GM23338 (cell line): Measurements from ENCODE around the gene MEFV. TPM values are rescaled to one million over a fixed set of nuclear protein-coding genes. Genes with fewer than 3 reads are reported as not detected.

Source experiments
- ATAC-seq: fragments of 200-7000 bp; cut with Tn5 transposase; 3 replicates; pipeline ENCODE4 v1.9.1; 2020
- DNase-seq: peaks from one replicate; pipeline ENCODE4 v3.0.0-alpha.2; 2015; ENCODE audit warnings: low spot score
- H2AFZ ChIP-seq: fragments of 200-600 bp; sonication (generic); 2 replicates; pipeline ENCODE4 v1.8.0; 2016; ENCODE audit warnings: antibody characterized with exemption, mild to moderate bottlenecking, moderate library complexity
- H3F3A ChIP-seq: fragments of 200-600 bp; sonication (generic); replicated peaks from 2 replicates; pipeline ENCODE4 v1.8.0; 2017; ENCODE audit warnings: antibody characterized with exemption, mixed run types, low read depth
- H3K27ac ChIP-seq: fragments of 200-600 bp; sonication (generic); 2 replicates; pipeline ENCODE4 v1.6.1; 2016; ENCODE audit warnings: low read depth
- H3K27me3 ChIP-seq: fragments of 200-600 bp; sonication (generic); 2 replicates; pipeline ENCODE4 v1.8.0; 2016; ENCODE audit warnings: mild to moderate bottlenecking, mixed run types, moderate library complexity; ENCODE audit not compliant: insufficient read depth
- H3K36me3 ChIP-seq: fragments of 200-600 bp; sonication (generic); 2 replicates; pipeline ENCODE4 v1.8.0; 2016; ENCODE audit warnings: mild to moderate bottlenecking; ENCODE audit not compliant: insufficient read depth
- H3K4me1 ChIP-seq: fragments of 200-600 bp; sonication (generic); 2 replicates; pipeline ENCODE4 v1.8.0; 2016; ENCODE audit warnings: mild to moderate bottlenecking, moderate library complexity; ENCODE audit not compliant: insufficient read depth
- H3K4me2 ChIP-seq: fragments of 200-600 bp; sonication (generic); 2 replicates; pipeline ENCODE4 v1.7.1; 2017; ENCODE audit warnings: mixed run types
- H3K4me3 ChIP-seq: fragments of 200-600 bp; sonication (generic); 2 replicates; pipeline ENCODE4 v1.6.1; 2016; ENCODE audit warnings: mixed run types
- H3K79me2 ChIP-seq: fragments of 200-600 bp; sonication (generic); replicated peaks from 2 replicates; pipeline ENCODE4 v1.8.0; 2017; ENCODE audit warnings: mild to moderate bottlenecking; ENCODE audit not compliant: insufficient read depth
- H3K9me2 ChIP-seq: fragments of 200-600 bp; sonication (generic); 2 replicates; pipeline ENCODE4 v1.8.0; 2017; ENCODE audit not compliant: insufficient read depth
- H4K20me1 ChIP-seq: fragments of 200-600 bp; sonication (generic); replicated peaks from 2 replicates; pipeline ENCODE4 v1.8.0; 2017; ENCODE audit warnings: mild to moderate bottlenecking; ENCODE audit not compliant: insufficient read depth
- H3K27ac Mint-ChIP-seq: 2 replicates; pipeline ENCODE4 v1.8.0; 2020; ENCODE audit warnings: inconsistent platforms, mild to moderate bottlenecking, moderate library complexity, mixed read lengths
- H3K27me3 Mint-ChIP-seq: 3 replicates; pipeline ENCODE4 v1.8.0; 2022; ENCODE audit warnings: low read depth, mild to moderate bottlenecking, moderate library complexity, mixed read lengths, inconsistent platforms; ENCODE audit not compliant: insufficient read depth, poor library complexity
- H3K36me3 Mint-ChIP-seq: 3 replicates; pipeline ENCODE4 v1.8.0; 2021; ENCODE audit warnings: low read depth, mild to moderate bottlenecking, inconsistent platforms, moderate library complexity, mixed read lengths
- H3K4me1 Mint-ChIP-seq: 3 replicates; pipeline ENCODE4 v1.8.0; 2020; ENCODE audit warnings: mild to moderate bottlenecking, inconsistent platforms, mixed read lengths
- H3K4me3 Mint-ChIP-seq: 3 replicates; pipeline ENCODE4 v1.8.0; 2021; ENCODE audit warnings: moderate library complexity, mild to moderate bottlenecking, inconsistent platforms, mixed read lengths
- H3K9me3 Mint-ChIP-seq: 3 replicates; pipeline ENCODE4 v1.8.0; 2020; ENCODE audit warnings: moderate library complexity, mild to moderate bottlenecking, inconsistent platforms, mixed read lengths
- EZH2 ChIP-seq: fragments of 200-600 bp; sonication (generic); IDR thresholded peaks from one replicate; pipeline ENCODE4 v1.8.0; 2017; ENCODE audit warnings: antibody characterized with exemption, mild to moderate bottlenecking, low read depth; ENCODE audit not compliant: unreplicated experiment
- EZH2phosphoT487 ChIP-seq: fragments of 200-600 bp; sonication (generic); IDR thresholded peaks from one replicate; pipeline ENCODE4 v1.8.1; 2018; ENCODE audit warnings: antibody characterized with exemption; ENCODE audit not compliant: unreplicated experiment
- POLR2AphosphoS5 ChIP-seq: IDR thresholded peaks from 2 replicates; pipeline ENCODE4 v1.6.1; 2016; ENCODE audit warnings: antibody characterized with exemption, low read depth
- REST ChIP-seq: IDR thresholded peaks from one replicate; pipeline ENCODE4 v1.6.1; 2018; ENCODE audit warnings: antibody characterized with exemption; ENCODE audit not compliant: unreplicated experiment
- STAT1 ChIP-seq: IDR thresholded peaks from one replicate; pipeline ENCODE4 v1.6.1; 2016; ENCODE audit warnings: antibody characterized with exemption; ENCODE audit not compliant: unreplicated experiment
- ZNF114 ChIP-seq: fragments of 250-450 bp; sonication (Bioruptor Pico); IDR thresholded peaks from 2 replicates; pipeline ENCODE4 v1.5.0; 2020; ENCODE audit warnings: mild to moderate bottlenecking, moderate library complexity
- ZNF331 ChIP-seq: fragments of 250-450 bp; sonication (Bioruptor Pico); IDR thresholded peaks from 2 replicates; pipeline ENCODE4 v1.5.0; 2020; ENCODE audit warnings: low read depth, mild to moderate bottlenecking, moderate library complexity
- polyA plus RNA-seq: library from polyadenylated mRNA; unstranded; fragments of >200 nt; fragmentation: Nextera tagmentation; extraction: Ambion mirVana; gene quantifications from 2 replicates; pipeline ENCODE4 v1.2.1, GENCODE V29; 2016
- total RNA-seq: library from RNA; depleted of rRNA; stranded (reverse); fragments of >200 nt; shearing (Covaris generic); gene quantifications from 2 replicates; pipeline ENCODE4 v1.2.3, GENCODE V29; 2014
- TF ChIP-seq, protein P1 (sequence below): fragments of 250-450 bp; sonication (Bioruptor Pico); IDR thresholded peaks from 2 replicates; pipeline ENCODE4 v1.5.0; 2020; ENCODE audit warnings: mild to moderate bottlenecking, moderate library complexity

Gene MEFV
- total and polyA plus RNA-seq, 2 experiments from 2014 or later, result 0.07 TPM; not detected in 1

GRCh38 chr16:3223913-3224515 is 32.4 kb downstream of the MEFV start (continued):
- TF ChIP-seq, protein P1, sequence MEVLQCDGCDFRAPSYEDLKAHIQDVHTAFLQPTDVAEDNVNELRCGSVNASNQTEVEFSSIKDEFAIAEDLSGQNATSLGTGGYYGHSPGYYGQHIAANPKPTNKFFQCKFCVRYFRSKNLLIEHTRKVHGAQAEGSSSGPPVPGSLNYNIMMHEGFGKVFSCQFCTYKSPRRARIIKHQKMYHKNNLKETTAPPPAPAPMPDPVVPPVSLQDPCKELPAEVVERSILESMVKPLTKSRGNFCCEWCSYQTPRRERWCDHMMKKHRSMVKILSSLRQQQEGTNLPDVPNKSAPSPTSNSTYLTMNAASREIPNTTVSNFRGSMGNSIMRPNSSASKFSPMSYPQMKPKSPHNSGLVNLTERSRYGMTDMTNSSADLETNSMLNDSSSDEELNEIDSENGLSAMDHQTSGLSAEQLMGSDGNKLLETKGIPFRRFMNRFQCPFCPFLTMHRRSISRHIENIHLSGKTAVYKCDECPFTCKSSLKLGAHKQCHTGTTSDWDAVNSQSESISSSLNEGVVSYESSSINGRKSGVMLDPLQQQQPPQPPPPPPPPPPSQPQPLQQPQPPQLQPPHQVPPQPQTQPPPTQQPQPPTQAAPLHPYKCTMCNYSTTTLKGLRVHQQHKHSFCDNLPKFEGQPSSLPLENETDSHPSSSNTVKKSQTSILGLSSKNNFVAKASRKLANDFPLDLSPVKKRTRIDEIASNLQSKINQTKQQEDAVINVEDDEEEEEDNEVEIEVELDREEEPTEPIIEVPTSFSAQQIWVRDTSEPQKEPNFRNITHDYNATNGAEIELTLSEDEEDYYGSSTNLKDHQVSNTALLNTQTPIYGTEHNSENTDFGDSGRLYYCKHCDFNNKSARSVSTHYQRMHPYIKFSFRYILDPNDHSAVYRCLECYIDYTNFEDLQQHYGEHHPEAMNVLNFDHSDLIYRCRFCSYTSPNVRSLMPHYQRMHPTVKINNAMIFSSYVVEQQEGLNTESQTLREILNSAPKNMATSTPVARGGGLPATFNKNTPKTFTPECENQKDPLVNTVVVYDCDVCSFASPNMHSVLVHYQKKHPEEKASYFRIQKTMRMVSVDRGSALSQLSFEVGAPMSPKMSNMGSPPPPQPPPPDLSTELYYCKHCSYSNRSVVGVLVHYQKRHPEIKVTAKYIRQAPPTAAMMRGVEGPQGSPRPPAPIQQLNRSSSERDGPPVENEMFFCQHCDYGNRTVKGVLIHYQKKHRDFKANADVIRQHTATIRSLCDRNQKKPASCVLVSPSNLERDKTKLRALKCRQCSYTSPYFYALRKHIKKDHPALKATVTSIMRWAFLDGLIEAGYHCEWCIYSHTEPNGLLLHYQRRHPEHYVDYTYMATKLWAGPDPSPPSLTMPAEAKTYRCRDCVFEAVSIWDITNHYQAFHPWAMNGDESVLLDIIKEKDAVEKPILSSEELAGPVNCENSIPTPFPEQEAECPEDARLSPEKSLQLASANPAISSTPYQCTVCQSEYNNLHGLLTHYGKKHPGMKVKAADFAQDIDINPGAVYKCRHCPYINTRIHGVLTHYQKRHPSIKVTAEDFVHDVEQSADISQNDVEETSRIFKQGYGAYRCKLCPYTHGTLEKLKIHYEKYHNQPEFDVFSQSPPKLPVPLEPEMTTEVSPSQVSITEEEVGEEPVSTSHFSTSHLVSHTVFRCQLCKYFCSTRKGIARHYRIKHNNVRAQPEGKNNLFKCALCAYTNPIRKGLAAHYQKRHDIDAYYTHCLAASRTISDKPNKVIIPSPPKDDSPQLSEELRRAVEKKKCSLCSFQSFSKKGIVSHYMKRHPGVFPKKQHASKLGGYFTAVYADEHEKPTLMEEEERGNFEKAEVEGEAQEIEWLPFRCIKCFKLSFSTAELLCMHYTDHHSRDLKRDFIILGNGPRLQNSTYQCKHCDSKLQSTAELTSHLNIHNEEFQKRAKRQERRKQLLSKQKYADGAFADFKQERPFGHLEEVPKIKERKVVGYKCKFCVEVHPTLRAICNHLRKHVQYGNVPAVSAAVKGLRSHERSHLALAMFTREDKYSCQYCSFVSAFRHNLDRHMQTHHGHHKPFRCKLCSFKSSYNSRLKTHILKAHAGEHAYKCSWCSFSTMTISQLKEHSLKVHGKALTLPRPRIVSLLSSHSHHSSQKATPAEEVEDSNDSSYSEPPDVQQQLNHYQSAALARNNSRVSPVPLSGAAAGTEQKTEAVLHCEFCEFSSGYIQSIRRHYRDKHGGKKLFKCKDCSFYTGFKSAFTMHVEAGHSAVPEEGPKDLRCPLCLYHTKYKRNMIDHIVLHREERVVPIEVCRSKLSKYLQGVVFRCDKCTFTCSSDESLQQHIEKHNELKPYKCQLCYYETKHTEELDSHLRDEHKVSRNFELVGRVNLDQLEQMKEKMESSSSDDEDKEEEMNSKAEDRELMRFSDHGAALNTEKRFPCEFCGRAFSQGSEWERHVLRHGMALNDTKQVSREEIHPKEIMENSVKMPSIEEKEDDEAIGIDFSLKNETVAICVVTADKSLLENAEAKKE, result no peak
- no peak for TF ChIP-seq POLR2AphosphoS5

DNA sequence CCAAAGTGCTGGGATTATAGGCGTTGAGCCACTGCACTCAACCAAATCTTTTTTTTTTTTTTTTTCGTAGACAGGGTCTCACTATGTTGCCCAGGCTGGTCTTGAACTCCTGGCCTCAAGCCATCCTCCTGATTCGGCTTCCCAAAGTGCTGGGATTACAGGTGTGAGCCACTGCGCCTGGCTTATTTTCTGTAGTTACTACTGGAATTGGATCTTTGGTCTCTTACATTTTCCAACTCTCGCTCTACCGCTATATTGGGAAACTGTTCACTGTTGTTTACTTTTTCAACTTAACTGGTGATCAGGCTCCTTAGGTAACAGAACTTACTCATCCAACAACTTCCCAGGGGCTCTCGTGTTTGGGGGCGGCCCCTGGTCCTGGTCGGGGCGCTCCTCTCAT is 35.6 kb downstream of the MEFV start:
- TF ChIP-seq REST (no peak), POLR2AphosphoS5 (no peak), ZNF331 (CRISPR knock-in tag) (no peak), STAT1 (no peak), EZH2 (no peak), ZNF114 (CRISPR knock-in tag) (no peak), EZH2phosphoT487 (no peak)
- H3K4me1 Mint-ChIP-seq, result no peaks in the 10 kb centered on the region
- Histone ChIP-seq H3K27me3 (no peaks in the 10 kb centered on the region), H3K4me2 (no peak overlapping the region), H3F3A (no peaks in the 10 kb centered on the region), H3K27ac (no peak overlapping the region), H3K4me1 (no peaks in the 10 kb centered on the region), H3K4me3 (no peak overlapping the region), H4K20me1 (no peaks in the 10 kb centered on the region), H3K36me3 (peaks cover 31% of the 10 kb centered on the region), H3K9me2 (0 out of 2 replicates have a peak, but pooled peaks cover 8% of the 10 kb centered on the region), H2AFZ (no peak overlapping the region), H3K79me2 (no peaks in the 10 kb centered on the region)
- ATAC-seq, result no peak
- no peak for DNase-seq
- peaks cover 82% of the 10 kb centered on the region for H3K9me3 Mint-ChIP-seq
- H3K4me3 Mint-ChIP-seq, result no peak overlapping the region
- peaks cover 6% of the 10 kb centered on the region for H3K27me3 Mint-ChIP-seq
- H3K27ac Mint-ChIP-seq, result no peak overlapping the region
- peaks cover 59% of the 10 kb centered on the region for H3K36me3 Mint-ChIP-seq
